Lung (tissue), 12 donors: ENCODE measurements around the gene IFITM1. TPM values are rescaled to one million over a fixed set of nuclear protein-coding genes. Genes with fewer than 3 reads are reported as not detected.

Experiments used
- ATAC-seq: fragments of 200-7000 bp; cut with Tn5 transposase; one replicate; pipeline ENCODE4 v1.9.1; 2020; ENCODE audit warnings: moderate number of reproducible peaks; ENCODE audit not compliant: insufficient read depth, low FRiP score
- DNase-seq, 3 donors: peaks; one replicate each; pipeline ENCODE4 v3.0.0-alpha.2; 2013 to 2017
- H3K27ac ChIP-seq, 2 donors: one replicate each; pipeline ENCODE4 v1.5.1; 2013; ENCODE audit warnings: mild to moderate bottlenecking in 2 of 2, moderate library complexity in 2 of 2, control low read depth in 1 of 2, inconsistent platforms in 1 of 2, low read depth in 1 of 2, low read length in 1 of 2
- H3K27me3 ChIP-seq, 3 donors: one replicate each; pipeline ENCODE4 v1.5.1; 2013; ENCODE audit warnings: low read length in 2 of 3; ENCODE audit not compliant: control insufficient read depth in 3 of 3, insufficient read depth in 3 of 3
- H3K36me3 ChIP-seq, 4 donors: one replicate each; pipeline ENCODE4 v1.5.1; 2013; ENCODE audit warnings: low read length in 4 of 4, mild to moderate bottlenecking in 1 of 4, moderate library complexity in 1 of 4; ENCODE audit not compliant: control insufficient read depth in 4 of 4, insufficient read depth in 4 of 4
- H3K4me1 ChIP-seq, 5 donors: one replicate each; pipeline ENCODE4 v1.5.1; 2013; ENCODE audit warnings: low read length in 5 of 5, mild to moderate bottlenecking in 2 of 5, moderate library complexity in 1 of 5; ENCODE audit not compliant: control insufficient read depth in 5 of 5, insufficient read depth in 5 of 5
- H3K4me3 ChIP-seq: one replicate; pipeline ENCODE4 v1.5.1; 2013; ENCODE audit warnings: mild to moderate bottlenecking, control low read depth, moderate library complexity
- H3K9ac ChIP-seq, 2 donors: one replicate each; pipeline ENCODE4 v1.5.1; 2013; ENCODE audit warnings: low read length in 2 of 2, control low read depth in 1 of 2; ENCODE audit not compliant: insufficient read depth in 1 of 2
- H3K9me3 ChIP-seq, 4 donors: one replicate each; pipeline ENCODE4 v1.5.1; 2013; ENCODE audit warnings: low read length in 3 of 4, mild to moderate bottlenecking in 1 of 4, moderate library complexity in 1 of 4; ENCODE audit not compliant: control insufficient read depth in 4 of 4, insufficient read depth in 3 of 4
- CTCF ChIP-seq: IDR thresholded peaks from 2 replicates; pipeline ENCODE4 v1.5.1; 2012; ENCODE audit warnings: mild to moderate bottlenecking; ENCODE audit errors: control extremely low read depth, extremely low read depth
- WGBS, 2 donors: extraction: QIAGEN DNeasy Blood & Tissue Kit; methylation state at CpG; one replicate each; pipeline ENCODE4 v1.1.7; 2013; 5-methylcytosine and 5-hydroxymethylcytosine counted together
- polyA plus RNA-seq, 2 donors: library from polyadenylated mRNA; stranded (reverse); fragments of 200-250 nt; gene quantifications; one replicate each; pipeline ENCODE4 v1.2.1, GENCODE V29; 2013
- total RNA-seq, 2 donors: library from RNA; depleted of rRNA in 1 of 2; stranded (reverse); fragments of >200 nt in 1 of 2; gene quantifications; one replicate each; pipeline ENCODE4 v1.2.1, GENCODE V29; 2014 to 2021
- donor health status: control.
- donor health status: control.
- donor health status: Bipolar disorder and iron deficiency.
- donor health status: healthy.
- donor health status: DM: yes; HTN: yes; CAD: no.

Gene IFITM1
- total and polyA plus RNA-seq, 4 donors, result 53.3 to 531 (median 189) TPM

DNA sequence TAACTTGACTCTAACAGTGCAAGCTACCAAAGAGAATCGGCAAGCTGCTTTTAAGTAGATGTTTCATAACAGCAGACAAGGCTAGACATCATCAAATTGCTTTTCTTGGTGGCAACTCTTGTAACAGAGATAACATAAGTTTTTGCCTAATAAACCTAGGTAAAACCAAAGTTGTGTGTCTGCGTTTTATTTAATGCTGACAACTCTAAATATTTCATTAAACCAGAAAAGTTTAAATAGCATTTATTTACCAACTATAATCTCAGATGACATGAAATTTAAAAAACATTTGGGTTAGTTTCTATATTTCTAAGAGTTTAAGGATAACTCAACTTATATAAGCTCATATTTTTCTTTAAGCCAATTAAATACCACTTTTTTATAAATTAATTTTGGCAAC lies 26.1 kb downstream of the IFITM1 start:
- peaks cover 1 to 17% (median 10%) of the 10 kb centered on the region in 5 donors for H3K4me1 ChIP-seq

DNA sequence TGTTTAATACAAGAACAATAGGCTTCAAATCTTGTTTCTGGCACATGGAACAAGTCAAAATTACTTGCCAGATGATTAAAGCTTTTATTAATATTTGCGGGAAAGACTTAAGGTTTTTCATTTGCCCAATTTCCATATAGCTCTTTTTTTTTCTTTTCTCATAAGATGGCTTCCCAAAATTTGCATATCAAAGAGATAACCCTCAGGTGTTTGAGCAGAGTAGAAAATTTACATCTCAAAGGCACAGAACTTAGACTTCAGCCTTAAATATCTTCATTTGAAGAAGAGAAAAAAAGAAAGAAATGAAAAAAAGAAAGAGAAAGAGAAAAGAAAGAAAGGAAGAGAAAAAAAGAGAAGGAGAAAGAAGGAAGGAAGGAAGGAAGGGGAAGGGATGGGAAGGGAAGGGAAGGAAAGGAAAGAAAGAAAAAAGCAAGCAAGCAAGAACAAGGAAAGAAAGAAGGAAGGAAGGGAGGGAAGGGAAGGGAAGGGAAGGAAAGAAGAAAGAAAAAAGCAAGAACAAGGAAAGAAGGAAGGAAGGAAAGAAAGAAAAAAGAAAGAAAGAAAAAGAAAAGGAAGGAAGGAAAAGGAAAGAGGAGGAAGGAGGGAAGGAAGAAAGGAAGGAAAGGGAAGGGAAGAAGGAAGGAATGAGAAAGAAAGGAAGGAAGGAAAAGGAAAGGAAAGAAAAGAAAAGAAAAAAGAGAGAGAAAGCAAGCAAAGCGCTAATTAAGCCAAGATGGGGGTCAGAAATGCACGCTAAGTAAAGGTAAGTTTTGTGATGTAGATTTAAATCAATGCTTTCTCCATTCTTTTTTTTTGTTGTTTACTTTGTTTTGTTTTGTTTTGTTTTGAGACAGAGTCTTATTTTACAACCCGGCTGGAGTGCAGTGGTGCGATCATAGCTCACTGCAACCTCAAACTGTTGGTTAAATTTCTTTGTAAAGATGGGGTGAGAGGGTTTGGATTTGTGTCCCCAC lies 27.0 kb downstream of the IFITM1 start:
- Histone ChIP-seq H3K36me3 (no peaks in the 10 kb centered on the region), H3K4me3 (no peak overlapping the region), H3K4me1 (peaks cover 1 to 11% (median 7%) of the 10 kb centered on the region in 5 donors), H3K27ac (no peak overlapping the region), H3K9me3 (no peaks in the 10 kb centered on the region), H3K27me3 (no peaks in the 10 kb centered on the region), H3K9ac (no peak overlapping the region)
- TF ChIP-seq CTCF, result no peak
- DNase-seq (no peak), ATAC-seq (no peak)
- whole genome bisulfite sequencing, 2 donors, result 85 to 89% methylated on average over 5 of the region's 5 CpGs

More for the DNA sequence above, 26.1 kb downstream of the IFITM1 start:
- no peak for DNase-seq
- ATAC-seq, result no peak
- Histone ChIP-seq H3K27me3 (no peaks in the 10 kb centered on the region), H3K36me3 (no peaks in the 10 kb centered on the region), H3K9me3 (no peaks in the 10 kb centered on the region), H3K4me3 (no peak overlapping the region), H3K9ac (no peak overlapping the region), H3K27ac (no peak overlapping the region)
- WGBS, 2 donors, result 97 to 99% methylated on average over 2 of the region's 2 CpGs
- no peak for TF ChIP-seq CTCF

- no peak for DNase-seq
- no peak overlapping the region for H3K4me3 ChIP-seq
- no peak for TF ChIP-seq CTCF
- no peaks in the 10 kb centered on the region for H3K9me3 ChIP-seq
- H3K27me3 ChIP-seq, result no peaks in the 10 kb centered on the region
- no peaks in the 10 kb centered on the region for H3K36me3 ChIP-seq
- H3K9ac ChIP-seq, result no peak overlapping the region
- H3K4me1 ChIP-seq, result peaks cover 0 to 1% (median 0%) of the 10 kb centered on the region in 5 donors
- no peak for ATAC-seq
- WGBS, 2 donors, result 65 to 67% methylated on average over 3 of the region's 3 CpGs
- no peak overlapping the region for H3K27ac ChIP-seq
Measured at GRCh38 chr11:342328-342727, 28.5 kb downstream of the IFITM1 start.
